Breast epithelium (tissue), 4 donors: ENCODE measurements around the gene BRD7. TPM values are rescaled to one million over a fixed set of nuclear protein-coding genes. Genes with fewer than 3 reads are reported as not detected.

Experiments
- DNase-seq, 2 donors: peaks; one replicate each; pipeline ENCODE4 v3.0.0-alpha.2; 2019; ENCODE audit warnings: low spot score in 2 of 2
- H3K27ac ChIP-seq, 2 donors: fragments of 200-600 bp; sonication (generic) in 1 of 2; one replicate each; pipeline ENCODE4 v1.5.1; 2016 to 2019; ENCODE audit warnings: mild to moderate bottlenecking in 1 of 2
- H3K27me3 ChIP-seq, 2 donors: fragments of 200-600 bp; sonication (generic) in 1 of 2; one replicate each; pipeline versions ENCODE4 v1.5.1 to v1.6.0; 2017 to 2019; ENCODE audit warnings: control low read depth in 1 of 2, mild to moderate bottlenecking in 1 of 2
- H3K36me3 ChIP-seq: fragments of 200-600 bp; one replicate; pipeline ENCODE4 v1.5.1; 2019
- H3K4me1 ChIP-seq, 2 donors: fragments of 200-600 bp; sonication (generic); one replicate each; pipeline ENCODE4 v1.5.1; 2016 to 2019; ENCODE audit warnings: control low read depth in 1 of 2
- H3K4me3 ChIP-seq, 3 donors: fragments of 200-600 bp; sonication (generic); 1 replicate in 2 of 3; 2 replicates in 1 of 3; pipeline ENCODE4 v1.5.1; 2016 to 2019; ENCODE audit warnings: mild to moderate bottlenecking in 3 of 3, moderate library complexity in 2 of 3
- H3K9me3 ChIP-seq, 2 donors: fragments of 200-600 bp; sonication (generic) in 1 of 2; one replicate each; pipeline ENCODE4 v1.5.1; 2016 to 2019; ENCODE audit warnings: control low read depth in 1 of 2
- POLR2A ChIP-seq: fragments of 450-650 bp; IDR thresholded peaks from one replicate; pipeline ENCODE4 v1.6.1; 2016; ENCODE audit warnings: antibody characterized with exemption, mild to moderate bottlenecking, moderate library complexity
- POLR2AphosphoS5 ChIP-seq, 3 donors: sonication (generic); formaldehyde crosslinking; IDR thresholded peaks; one replicate each; pipeline ENCODE4 v1.6.1; 2017; ENCODE audit warnings: antibody characterized with exemption in 3 of 3
- intact Hi-C: fragments of 100-400 bp; cut with DNase I; formaldehyde crosslinking; loops from one replicate; pipeline ENCODE4 v1.15.1; 2023; ENCODE audit warnings: low total_unique reads
- total RNA-seq, 3 donors: library from RNA; depleted of rRNA; stranded (reverse); fragments of >200 nt; gene quantifications; one replicate each; pipeline ENCODE4 v1.1.0, GENCODE V29; 2016
- TF ChIP-seq, protein P1 (sequence below), 3 donors: fragments of 450-650 bp; IDR thresholded peaks; one replicate each; pipeline ENCODE4 v1.5.1; 2016 to 2017; ENCODE audit warnings: antibody characterized with exemption in 3 of 3, mild to moderate bottlenecking in 3 of 3, moderate library complexity in 3 of 3

Gene BRD7
- total RNA-seq, 3 donors from 2014 or later, result 42.0 to 53.9 (median 43.0) TPM

DNA sequence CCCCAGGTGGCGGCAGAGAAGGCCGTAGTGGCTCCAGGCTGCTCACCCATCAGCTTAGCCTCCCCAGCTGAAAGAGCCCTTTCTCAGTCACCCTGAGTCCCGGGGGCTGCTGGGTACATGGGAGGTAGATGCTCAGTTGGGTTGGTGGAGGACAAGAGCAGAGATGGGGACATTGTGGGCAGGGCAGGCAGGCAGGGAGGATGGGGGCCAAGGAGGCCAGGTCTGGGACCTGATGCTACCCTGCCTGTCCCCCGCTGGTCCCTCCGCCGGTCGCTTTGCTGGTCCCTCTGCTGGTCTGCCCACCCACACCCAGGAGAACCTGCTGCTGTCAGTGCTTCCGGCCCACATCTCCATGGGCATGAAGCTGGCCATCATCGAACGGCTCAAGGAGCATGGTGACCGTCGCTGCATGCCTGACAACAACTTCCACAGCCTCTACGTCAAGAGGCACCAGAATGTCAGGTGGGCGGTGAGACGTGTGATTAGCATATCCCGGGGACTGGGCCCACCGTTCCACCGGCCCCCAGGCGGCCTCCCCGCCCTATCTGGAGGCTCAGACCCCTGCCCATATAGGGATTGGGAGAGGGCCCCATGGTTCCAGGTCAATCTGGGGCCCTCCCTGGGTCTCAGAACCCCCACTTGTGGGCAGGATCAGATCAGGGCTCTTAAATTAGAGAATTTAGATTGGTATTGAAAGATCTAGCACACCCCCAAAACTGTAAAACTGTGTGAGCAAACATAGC, 75.6 kb downstream of the BRD7 start:
- no peak overlapping the region for H3K27ac ChIP-seq
- no peaks in the 10 kb centered on the region for H3K4me1 ChIP-seq
- no peaks in the 10 kb centered on the region for H3K27me3 ChIP-seq
- H3K4me3 ChIP-seq, result no peak overlapping the region
- no peak for DNase-seq
- no peaks in the 10 kb centered on the region for H3K36me3 ChIP-seq
- no peaks in the 10 kb centered on the region for H3K9me3 ChIP-seq
- intact Hi-C loops, result no loop called here
- TF ChIP-seq, protein P1, sequence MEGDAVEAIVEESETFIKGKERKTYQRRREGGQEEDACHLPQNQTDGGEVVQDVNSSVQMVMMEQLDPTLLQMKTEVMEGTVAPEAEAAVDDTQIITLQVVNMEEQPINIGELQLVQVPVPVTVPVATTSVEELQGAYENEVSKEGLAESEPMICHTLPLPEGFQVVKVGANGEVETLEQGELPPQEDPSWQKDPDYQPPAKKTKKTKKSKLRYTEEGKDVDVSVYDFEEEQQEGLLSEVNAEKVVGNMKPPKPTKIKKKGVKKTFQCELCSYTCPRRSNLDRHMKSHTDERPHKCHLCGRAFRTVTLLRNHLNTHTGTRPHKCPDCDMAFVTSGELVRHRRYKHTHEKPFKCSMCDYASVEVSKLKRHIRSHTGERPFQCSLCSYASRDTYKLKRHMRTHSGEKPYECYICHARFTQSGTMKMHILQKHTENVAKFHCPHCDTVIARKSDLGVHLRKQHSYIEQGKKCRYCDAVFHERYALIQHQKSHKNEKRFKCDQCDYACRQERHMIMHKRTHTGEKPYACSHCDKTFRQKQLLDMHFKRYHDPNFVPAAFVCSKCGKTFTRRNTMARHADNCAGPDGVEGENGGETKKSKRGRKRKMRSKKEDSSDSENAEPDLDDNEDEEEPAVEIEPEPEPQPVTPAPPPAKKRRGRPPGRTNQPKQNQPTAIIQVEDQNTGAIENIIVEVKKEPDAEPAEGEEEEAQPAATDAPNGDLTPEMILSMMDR (IDR thresholded peaks at IDR 0.05), result no peak
- TF ChIP-seq POLR2A, result no peak
- no peak for TF ChIP-seq POLR2AphosphoS5 (IDR thresholded peaks at IDR 0.05)

DNA sequence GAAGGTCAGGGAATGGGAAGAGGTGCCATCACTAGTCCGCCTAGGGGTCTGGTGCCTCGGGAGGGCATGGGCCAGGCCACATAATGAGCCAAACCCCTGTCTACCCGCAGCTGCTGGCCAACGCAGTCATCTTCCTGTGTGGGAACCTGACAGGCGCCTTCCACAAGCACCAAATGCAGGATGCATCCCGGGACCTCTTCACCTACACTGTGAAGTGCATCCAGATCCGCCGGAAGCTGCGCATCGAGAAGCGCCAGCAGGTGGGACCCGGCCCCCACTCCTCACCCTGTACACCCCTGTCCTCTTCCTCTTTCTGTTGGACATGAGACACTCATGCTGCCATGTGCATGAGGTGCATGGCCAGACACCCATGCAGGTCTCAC, 76.2 kb downstream of the BRD7 start:
- H3K27ac ChIP-seq, result no peak overlapping the region
- TF ChIP-seq, protein P1 (IDR thresholded peaks at IDR 0.05), result no peak
- no peak for TF ChIP-seq POLR2A
- TF ChIP-seq POLR2AphosphoS5 (IDR thresholded peaks at IDR 0.05), result no peak
- intact Hi-C loops, result no loop called here

DNA sequence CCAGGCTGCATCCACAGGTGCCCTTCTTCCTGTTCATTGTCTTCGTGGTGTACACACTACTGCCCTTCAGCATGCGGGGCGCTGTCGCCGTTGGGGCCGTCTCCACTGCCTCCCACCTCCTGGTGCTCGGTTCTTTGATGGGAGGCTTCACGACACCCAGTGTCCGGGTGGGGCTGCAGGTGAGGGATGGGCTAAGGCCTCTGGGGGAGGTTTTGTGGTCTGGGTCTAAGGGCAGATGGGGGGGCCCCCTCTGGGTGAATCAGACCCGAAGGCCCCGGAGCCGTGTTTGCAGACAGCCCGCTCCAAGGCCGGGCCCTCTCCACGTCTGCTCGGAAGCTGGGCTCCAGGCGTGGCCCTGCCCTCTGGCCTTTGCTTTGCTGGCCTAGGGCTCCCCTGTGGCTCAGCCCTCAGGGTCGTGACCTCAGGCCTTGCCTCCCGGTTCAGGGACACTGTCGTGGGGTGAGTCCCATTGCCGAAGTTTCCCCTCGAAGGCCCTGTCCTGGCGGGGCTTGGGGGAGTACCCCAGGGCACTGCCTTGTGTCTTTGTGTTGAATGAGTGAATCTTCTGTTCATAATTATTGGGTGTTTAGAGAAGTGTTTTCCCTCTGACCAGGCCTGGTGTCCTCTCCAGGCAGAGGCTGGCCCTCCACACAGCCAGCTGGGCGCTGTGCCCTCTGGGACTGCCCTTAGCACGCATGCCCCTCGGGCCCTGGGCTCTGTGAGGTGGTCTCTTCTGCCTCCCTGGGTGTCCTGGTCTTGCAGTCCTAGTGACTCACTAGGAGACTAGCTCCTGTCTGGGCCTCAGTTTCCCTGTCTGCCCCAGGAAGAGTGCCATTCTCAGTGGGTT, 76.8 kb downstream of the BRD7 start:
- Histone ChIP-seq H3K4me3 (no peak overlapping the region), H3K9me3 (no peaks in the 10 kb centered on the region), H3K27me3 (no peaks in the 10 kb centered on the region), H3K4me1 (no peaks in the 10 kb centered on the region), H3K36me3 (no peaks in the 10 kb centered on the region), H3K27ac (no peak overlapping the region)
- intact Hi-C loops, result no loop called here
- no peak for TF ChIP-seq POLR2AphosphoS5 (IDR thresholded peaks at IDR 0.05)
- TF ChIP-seq, protein P1 (IDR thresholded peaks at IDR 0.05), result no peak
- TF ChIP-seq POLR2A, result no peak
- DNase-seq, result no peak

More for the DNA sequence above, 76.2 kb downstream of the BRD7 start:
- Histone ChIP-seq H3K4me3 (no peak overlapping the region), H3K9me3 (no peaks in the 10 kb centered on the region), H3K4me1 (no peaks in the 10 kb centered on the region), H3K36me3 (no peaks in the 10 kb centered on the region), H3K27me3 (no peaks in the 10 kb centered on the region)
- no peak for DNase-seq

DNA sequence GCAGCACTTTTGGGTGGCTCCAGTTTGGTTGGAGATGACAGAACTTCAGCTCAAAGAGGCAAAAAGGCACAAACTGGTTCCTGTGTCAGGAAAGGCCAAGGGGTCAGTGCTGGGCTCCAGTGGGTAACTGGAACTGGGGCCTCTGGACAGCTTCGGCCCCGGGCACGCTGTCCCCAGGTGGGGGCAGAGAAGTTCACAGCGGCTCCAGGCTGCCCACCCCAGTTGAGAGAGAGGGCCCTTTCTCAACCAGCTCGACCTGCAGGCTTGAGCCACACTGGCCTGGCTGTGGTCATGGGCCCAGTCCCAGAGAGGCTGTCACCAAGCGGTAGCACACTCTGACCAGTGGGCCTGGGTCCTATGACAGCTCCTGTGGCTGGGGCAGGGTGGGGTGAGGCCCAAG, 77.9 kb downstream of the BRD7 start:
- Histone ChIP-seq H3K27ac (no peak overlapping the region), H3K27me3 (no peaks in the 10 kb centered on the region), H3K36me3 (no peaks in the 10 kb centered on the region), H3K9me3 (no peaks in the 10 kb centered on the region), H3K4me1 (no peaks in the 10 kb centered on the region), H3K4me3 (no peak overlapping the region)
- TF ChIP-seq, protein P1 (IDR thresholded peaks at IDR 0.05), result no peak
- no peak for TF ChIP-seq POLR2A
- TF ChIP-seq POLR2AphosphoS5 (IDR thresholded peaks at IDR 0.05), result no peak
- DNase-seq, result no peak
- intact Hi-C loops, result no loop called here
